KMS-11 (cell line): ENCODE measurements around the gene BEND4.

Experiments
- H2AFZ ChIP-seq: fragments of 200-600 bp; sonication (generic); 2 replicates; pipeline ENCODE4 v1.6.1; 2016; ENCODE audit warnings: antibody characterized with exemption, mixed run types, low read depth
- H3K27ac ChIP-seq: fragments of 200-600 bp; sonication (generic); 2 replicates; pipeline ENCODE4 v1.6.1; 2016; ENCODE audit warnings: mild to moderate bottlenecking, mixed run types
- H3K27me3 ChIP-seq: fragments of 200-600 bp; sonication (generic); 2 replicates; pipeline ENCODE4 v1.6.1; 2017; ENCODE audit warnings: mild to moderate bottlenecking, low read depth, mixed run types, moderate library complexity; ENCODE audit not compliant: insufficient read depth
- H3K36me3 ChIP-seq: fragments of 200-600 bp; sonication (generic); 2 replicates; pipeline ENCODE4 v1.6.1; 2017; ENCODE audit warnings: mild to moderate bottlenecking, mixed run types; ENCODE audit not compliant: insufficient read depth
- H3K4me1 ChIP-seq: fragments of 200-600 bp; sonication (generic); 2 replicates; pipeline ENCODE4 v1.6.1; 2016; ENCODE audit warnings: mild to moderate bottlenecking, low read depth, mixed run types; ENCODE audit not compliant: poor library complexity, severe bottlenecking
- H3K4me2 ChIP-seq: fragments of 200-600 bp; sonication (generic); 2 replicates; pipeline ENCODE4 v1.7.0; 2016; ENCODE audit warnings: mild to moderate bottlenecking, mixed run types
- H3K4me3 ChIP-seq: fragments of 200-600 bp; sonication (generic); IDR thresholded peaks from 2 replicates; pipeline ENCODE4 v1.6.1; 2017; ENCODE audit warnings: low read depth, low read length, mixed read lengths; ENCODE audit not compliant: insufficient read depth
- H3K79me2 ChIP-seq: fragments of 200-600 bp; sonication (generic); 2 replicates; pipeline ENCODE4 v1.6.1; 2016; ENCODE audit warnings: low read depth, mixed run types; ENCODE audit not compliant: insufficient read depth
- H3K9ac ChIP-seq: fragments of 200-600 bp; sonication (generic); 2 replicates; pipeline ENCODE4 v1.6.1; 2016; ENCODE audit warnings: mild to moderate bottlenecking, mixed run types
- H4K20me1 ChIP-seq: fragments of 200-600 bp; sonication (generic); 2 replicates; pipeline ENCODE4 v1.6.1; 2016; ENCODE audit warnings: mild to moderate bottlenecking, mixed run types; ENCODE audit not compliant: insufficient read depth
- TF ChIP-seq, protein P1 (sequence below): fragments of 200-600 bp; sonication (generic); conservative IDR thresholded peaks from 2 replicates; pipeline ENCODE4 v1.6.1; 2017; ENCODE audit warnings: low read depth, mild to moderate bottlenecking, antibody characterized with exemption, low read length, moderate library complexity, mixed read lengths

BEND4 gene

DNA sequence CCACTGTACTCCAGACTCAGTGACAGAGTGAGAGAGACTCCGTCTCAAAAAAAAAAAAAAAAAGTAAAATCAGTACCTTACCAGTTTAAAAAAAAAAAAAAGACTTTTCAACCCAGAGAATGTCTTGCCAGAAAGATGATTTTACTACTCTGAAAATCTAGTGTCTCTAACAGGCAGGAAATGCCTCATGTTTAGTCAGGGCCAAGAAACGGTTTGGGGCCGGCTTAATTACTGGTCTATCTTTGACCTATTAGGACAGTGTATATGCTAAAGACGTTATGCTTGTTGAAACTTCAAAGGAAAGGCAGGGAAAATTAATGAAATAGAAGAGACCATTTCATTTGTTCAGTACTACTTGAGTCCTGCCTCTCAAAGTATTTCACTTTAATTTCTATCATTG lies 9.9 kb downstream of the BEND4 start:
- H3K79me2 ChIP-seq = no peaks in the 10 kb centered on the region; the same call in 1 of the 2 replicates
- H3K27ac ChIP-seq = no peak overlapping the region
- H3K36me3 ChIP-seq = no peaks in the 10 kb centered on the region
- no peaks in the 10 kb centered on the region for H4K20me1 ChIP-seq
- no peak overlapping the region for H3K9ac ChIP-seq
- no peaks in the 10 kb centered on the region for H3K27me3 ChIP-seq
- H2AFZ ChIP-seq = no peak overlapping the region
- H3K4me3 ChIP-seq = no peak overlapping the region
- TF ChIP-seq, protein P1, sequence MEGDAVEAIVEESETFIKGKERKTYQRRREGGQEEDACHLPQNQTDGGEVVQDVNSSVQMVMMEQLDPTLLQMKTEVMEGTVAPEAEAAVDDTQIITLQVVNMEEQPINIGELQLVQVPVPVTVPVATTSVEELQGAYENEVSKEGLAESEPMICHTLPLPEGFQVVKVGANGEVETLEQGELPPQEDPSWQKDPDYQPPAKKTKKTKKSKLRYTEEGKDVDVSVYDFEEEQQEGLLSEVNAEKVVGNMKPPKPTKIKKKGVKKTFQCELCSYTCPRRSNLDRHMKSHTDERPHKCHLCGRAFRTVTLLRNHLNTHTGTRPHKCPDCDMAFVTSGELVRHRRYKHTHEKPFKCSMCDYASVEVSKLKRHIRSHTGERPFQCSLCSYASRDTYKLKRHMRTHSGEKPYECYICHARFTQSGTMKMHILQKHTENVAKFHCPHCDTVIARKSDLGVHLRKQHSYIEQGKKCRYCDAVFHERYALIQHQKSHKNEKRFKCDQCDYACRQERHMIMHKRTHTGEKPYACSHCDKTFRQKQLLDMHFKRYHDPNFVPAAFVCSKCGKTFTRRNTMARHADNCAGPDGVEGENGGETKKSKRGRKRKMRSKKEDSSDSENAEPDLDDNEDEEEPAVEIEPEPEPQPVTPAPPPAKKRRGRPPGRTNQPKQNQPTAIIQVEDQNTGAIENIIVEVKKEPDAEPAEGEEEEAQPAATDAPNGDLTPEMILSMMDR = no peak
- H3K4me2 ChIP-seq = no peak overlapping the region
- no peaks in the 10 kb centered on the region for H3K4me1 ChIP-seq

DNA sequence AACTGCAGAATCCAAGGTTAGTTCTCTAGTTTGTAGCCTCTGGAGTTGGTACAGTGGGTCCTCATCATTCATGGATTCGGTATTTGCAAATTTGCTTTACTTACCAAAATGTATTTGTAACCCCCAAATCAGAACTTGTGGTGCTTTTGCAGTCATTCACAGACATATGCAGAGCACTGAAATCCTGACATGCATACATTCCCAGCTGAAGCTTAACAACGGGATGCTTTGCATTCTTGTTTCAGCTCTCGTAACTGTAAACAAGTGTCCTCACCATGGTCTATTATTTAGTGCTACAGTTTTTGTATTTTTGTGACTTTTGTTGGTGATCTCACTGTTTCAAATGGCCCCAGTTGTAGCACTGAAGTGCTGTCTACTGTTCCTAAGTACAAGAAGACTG lies 16.1 kb downstream of the BEND4 start:
- no peaks in the 10 kb centered on the region for H3K36me3 ChIP-seq
- no peak overlapping the region for H3K27ac ChIP-seq
- TF ChIP-seq, protein P1 = no peak
- H3K4me1 ChIP-seq = no peaks in the 10 kb centered on the region
- no peak overlapping the region for H3K9ac ChIP-seq
- H4K20me1 ChIP-seq = no peaks in the 10 kb centered on the region
- no peaks in the 10 kb centered on the region for H3K79me2 ChIP-seq
- H2AFZ ChIP-seq = no peak overlapping the region
- no peaks in the 10 kb centered on the region for H3K27me3 ChIP-seq
- no peak overlapping the region for H3K4me3 ChIP-seq
- H3K4me2 ChIP-seq = no peak overlapping the region

DNA sequence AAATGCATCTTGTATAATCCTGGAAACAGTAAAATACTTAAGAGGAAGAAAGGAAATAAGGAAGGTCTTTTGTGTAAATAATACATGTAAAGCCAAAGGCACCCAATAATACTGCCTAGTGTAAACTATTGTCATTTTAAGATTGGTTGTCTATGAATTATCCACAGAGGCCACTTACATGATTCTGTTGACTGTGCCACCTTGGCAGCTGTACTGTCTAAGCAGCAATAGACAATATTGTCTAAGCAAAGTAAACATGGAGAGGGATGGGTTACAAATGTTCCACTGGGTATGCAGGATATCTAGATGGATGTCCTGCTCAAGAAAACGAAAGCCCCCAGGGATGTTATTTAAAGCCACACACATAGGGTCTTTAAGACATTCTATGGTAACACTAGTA lies 19.4 kb downstream of the BEND4 start:
- H2AFZ ChIP-seq = no peak overlapping the region
- H3K36me3 ChIP-seq = no peaks in the 10 kb centered on the region
- H3K27me3 ChIP-seq = no peaks in the 10 kb centered on the region
- H3K4me2 ChIP-seq = no peak overlapping the region
- no peaks in the 10 kb centered on the region for H3K4me1 ChIP-seq
- no peaks in the 10 kb centered on the region for H3K79me2 ChIP-seq
- H3K9ac ChIP-seq = no peak overlapping the region
- TF ChIP-seq, protein P1 = no peak
- no peak overlapping the region for H3K4me3 ChIP-seq
- H3K27ac ChIP-seq = no peak overlapping the region
- H4K20me1 ChIP-seq = no peaks in the 10 kb centered on the region

DNA sequence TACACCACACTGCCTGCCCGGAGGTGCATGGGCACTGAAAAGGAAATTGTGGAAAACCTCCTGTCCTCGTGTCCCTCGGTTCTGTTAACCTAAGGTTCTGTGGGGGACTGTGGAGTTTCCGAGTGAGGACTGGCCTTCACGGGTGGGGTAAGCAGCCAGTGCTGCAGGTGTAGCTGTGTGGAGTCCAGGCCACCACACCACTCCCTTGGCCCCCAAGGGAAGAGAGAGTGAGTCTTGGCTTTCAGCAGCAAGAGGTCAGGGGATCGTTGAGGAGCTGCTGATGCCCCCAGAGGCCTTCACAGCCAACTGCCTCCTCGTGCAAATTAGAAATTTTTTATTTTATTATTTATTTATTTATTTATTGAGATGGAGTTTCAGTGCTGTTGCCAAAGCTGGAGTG lies 20.4 kb downstream of the BEND4 start:
- Histone ChIP-seq H3K36me3 (no peaks in the 10 kb centered on the region), H3K9ac (no peak overlapping the region), H4K20me1 (no peaks in the 10 kb centered on the region), H2AFZ (no peak overlapping the region), H3K4me1 (no peaks in the 10 kb centered on the region), H3K79me2 (no peaks in the 10 kb centered on the region), H3K4me2 (no peak overlapping the region), H3K27ac (no peak overlapping the region), H3K27me3 (no peaks in the 10 kb centered on the region), H3K4me3 (no peak overlapping the region)
- TF ChIP-seq, protein P1 = no peak
